ACHN (cell line): ENCODE data around the gene ALPK1.

Experiments used
- DNase-seq: peaks from one replicate; pipeline ENCODE4 v3.0.0-alpha.2; 2015
- in situ Hi-C: cut with HindIII; loops from 2 replicates; pipeline ENCODE4 v1.10.0; 2017; ENCODE audit warnings: low sequenced_read_pairs, low pct_ligation_motif_present, low pct_unique_long_range_greater_than_20kb

The ALPK1 gene

DNA sequence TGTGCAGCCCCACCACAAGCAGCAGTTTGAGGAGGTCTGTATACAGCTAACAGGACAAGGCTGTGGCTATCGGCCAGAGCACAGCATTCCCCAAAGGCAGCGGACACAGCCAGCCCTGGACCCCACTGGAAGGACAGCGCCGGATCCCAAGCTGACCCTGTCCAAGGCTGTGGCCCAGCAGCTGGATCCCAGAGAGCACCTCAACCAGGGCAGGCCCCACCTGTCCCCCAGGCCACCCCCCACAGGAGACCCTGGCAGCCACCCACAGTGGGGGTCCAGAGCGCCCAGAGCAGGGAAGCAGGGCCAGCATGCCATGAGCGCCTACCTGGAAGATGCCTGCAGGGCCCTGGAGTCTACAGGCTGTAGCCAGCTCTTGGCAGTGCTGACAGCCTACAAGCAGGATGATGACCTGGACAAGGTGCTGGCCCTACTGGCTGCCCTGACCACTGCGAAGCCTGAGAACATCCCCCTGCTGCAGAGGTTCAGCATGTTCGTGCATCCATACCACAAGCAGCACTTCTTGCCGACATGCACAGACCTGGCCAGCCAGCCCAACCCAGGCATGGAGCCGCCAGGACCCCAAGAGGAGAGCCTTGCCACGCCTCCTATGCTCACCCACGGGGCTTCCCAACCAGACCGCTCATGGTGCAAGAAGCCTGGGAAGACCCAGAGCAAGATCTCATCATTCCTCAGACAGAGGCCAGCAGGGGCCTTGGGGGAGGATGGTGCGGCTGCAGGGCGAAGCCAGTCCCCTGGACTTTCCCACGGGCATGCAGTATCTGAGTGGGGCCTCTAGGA, 62.0 kb downstream of the ALPK1 start:
- in situ Hi-C loops = no loop called here
- DNase-seq = no peak

DNA sequence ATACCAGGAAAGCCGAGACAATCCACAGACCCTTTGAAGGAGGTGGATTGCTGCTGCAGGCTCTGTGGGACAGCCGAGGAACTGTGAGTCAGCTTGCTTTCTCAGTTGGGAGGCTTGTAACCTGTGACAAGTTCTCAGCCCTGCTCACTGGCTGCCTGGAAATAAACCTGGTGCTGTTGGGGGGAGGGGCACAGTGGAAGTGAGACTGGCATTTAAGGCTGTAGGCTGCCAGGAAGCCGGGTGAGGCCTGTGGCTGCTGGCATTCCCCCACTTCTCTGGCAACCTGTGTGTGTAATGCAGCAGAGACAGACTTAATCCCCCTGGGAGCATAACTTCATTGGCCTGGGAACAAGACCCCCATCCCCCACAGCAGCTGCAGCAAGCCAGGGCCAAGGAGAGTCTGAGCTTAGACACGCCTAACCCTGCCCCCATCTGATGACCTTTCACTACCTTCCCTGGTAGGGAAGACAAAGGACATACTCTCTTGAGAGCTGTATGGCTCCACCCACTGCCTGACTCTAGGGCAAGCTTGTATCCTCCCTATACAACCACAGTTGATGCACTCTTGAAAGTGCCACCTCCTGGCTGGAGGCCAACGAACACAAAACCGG, 64.1 kb downstream of the ALPK1 start:
- in situ Hi-C loops = no loop called here
- DNase-seq = no peak

DNA sequence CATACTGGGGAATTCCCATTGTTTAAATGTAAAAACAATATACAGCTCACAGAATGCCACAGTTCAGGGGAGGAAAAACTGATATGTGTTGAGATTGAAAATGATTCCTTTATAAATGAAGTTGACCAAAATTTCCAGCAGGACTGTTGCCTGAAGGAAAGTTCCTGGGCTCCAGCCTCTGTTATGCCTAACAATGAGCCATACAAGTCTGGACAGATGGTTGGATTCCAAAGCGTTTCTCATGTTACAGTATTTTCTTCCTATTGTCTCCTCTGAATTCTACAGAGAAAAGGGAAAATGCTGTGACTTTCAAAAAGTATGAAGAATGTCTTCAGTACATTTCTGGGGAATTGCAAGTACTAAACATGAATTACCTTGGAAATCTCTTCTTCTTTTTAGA, 73.3 kb downstream of the ALPK1 start:
- DNase-seq = no peak
- in situ Hi-C loops = no loop called here

GRCh38 chr4:112371361-112371760, 74.2 kb downstream of the ALPK1 start:
- in situ Hi-C loops = no loop called here
- no peak for DNase-seq

DNA sequence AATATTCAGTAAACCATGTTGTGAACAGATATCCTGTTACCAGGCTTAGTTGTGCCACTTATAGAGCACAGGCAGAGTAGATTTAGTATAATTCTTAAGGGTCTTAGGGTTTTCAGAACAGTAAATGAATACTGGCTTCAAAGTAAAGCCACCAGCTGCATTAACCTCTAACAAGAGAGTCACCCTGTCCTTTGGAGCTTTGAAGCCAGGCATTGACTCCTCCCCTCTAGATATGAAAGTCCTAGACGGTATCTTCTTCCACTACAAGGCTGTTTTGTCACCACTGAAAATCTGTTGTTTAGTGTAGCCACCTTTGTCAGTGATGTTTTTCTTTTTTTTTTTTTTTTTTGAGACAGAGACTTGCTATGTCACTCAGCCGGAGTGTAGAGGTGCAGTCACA, 77.7 kb downstream of the ALPK1 start:
- in situ Hi-C loops = no loop called here
- DNase-seq = no peak

DNA sequence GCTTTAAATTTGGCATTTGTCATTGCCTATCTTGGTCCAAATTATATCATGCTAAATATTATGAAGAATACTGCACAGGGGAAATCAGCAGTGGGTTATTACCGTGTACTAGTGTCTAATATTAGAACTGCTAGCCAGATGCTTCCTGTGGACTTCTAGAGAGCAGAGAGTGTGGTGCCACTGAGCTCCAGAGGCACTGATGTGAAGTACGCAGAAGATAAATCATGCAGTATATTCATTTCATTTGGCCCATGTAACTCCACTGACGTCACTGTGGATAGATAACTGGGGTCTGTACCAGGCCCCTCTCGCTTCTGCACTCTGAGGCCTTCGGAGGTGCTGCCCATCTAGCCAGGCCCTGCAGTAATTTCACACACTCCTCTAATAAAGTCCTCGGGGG, 80.0 kb downstream of the ALPK1 start:
- DNase-seq = no peak
- in situ Hi-C loops = no loop called here

DNA sequence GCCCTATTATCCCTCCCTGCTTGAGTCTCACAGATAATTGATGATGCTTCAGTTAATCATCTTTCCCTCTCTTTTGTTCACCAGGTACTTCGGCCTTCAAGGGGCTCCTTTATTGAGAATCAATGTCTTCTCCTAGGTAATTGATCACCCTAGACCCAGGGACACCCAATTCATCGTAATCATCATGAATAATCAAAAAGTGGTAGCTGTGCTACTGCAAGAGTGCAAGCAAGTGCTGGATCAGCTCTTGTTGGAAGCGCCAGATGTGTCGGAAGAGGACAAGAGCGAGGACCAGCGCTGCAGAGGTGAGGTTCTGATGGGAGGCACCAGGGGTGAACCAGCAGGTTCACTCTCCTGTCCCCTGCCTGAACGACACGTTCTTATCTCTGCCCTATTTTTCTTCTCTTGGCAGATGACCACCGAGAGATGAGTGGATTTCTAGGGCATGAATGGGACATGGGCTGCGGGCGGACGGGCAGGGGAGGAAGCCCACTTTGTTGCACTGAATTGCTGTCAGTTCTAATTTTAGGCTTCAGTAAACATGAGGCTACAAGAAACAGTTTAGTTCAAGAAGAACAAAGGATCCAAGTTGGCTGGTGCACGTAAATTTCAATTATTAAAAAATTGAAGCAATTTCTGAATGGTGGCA, 80.5 kb downstream of the ALPK1 start:
- in situ Hi-C loops = no loop called here
- no peak for DNase-seq

DNA sequence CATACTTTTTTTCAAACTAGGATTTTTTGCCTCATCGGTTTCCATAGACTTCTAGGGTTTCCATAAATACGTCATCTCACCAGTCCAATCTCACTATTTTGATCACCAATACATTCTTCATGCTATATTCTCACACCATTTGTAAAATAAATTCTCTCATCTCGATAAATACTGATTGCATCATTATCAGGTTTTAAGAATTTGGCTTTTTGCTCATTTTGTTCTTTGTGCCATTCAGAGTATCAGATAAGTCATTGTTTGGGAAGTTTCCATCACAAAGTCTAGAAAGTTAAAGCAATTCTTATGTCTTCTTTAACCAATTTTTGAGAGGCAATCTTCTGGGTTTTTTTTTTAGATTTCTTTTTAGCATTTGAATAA, 81.1 kb downstream of the ALPK1 start:
- no peak for DNase-seq
- in situ Hi-C loops = no loop called here

- in situ Hi-C loops = no loop called here
- no peak for DNase-seq
Measured at GRCh38 chr4:112378858-112379257, 81.7 kb downstream of the ALPK1 start.

GRCh38 chr4:112379306-112379705, 82.1 kb downstream of the ALPK1 start:
- no peak for DNase-seq
- in situ Hi-C loops = no loop called here

GRCh38 chr4:112381996-112382692, 85.0 kb downstream of the ALPK1 start:
- no peak for DNase-seq
- in situ Hi-C loops = no loop called here

DNA sequence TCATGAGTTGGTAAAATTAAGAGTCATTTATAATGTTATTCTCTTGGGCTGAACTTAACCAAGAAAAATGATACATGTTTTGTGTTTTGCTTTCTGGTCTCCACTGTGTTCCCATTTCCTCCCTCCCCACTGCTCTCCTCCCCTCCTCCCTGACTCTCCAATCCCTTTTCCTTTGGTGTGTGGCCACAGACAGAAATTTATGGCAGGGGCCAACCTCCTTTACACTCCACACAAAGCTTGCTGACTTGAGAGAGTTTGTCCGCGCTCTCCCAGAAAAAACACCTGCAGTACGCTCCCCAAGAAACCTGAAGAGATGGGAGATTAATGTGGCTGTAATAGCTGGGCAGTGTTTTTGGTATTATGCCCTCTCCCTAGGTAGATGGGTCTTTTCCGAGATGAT, 88.9 kb downstream of the ALPK1 start:
- DNase-seq = no peak
- in situ Hi-C loops = no loop called here

- in situ Hi-C loops = no loop called here
- DNase-seq = no peak
Measured at GRCh38 chr4:112402098-112402497, 104.9 kb downstream of the ALPK1 start.

DNA sequence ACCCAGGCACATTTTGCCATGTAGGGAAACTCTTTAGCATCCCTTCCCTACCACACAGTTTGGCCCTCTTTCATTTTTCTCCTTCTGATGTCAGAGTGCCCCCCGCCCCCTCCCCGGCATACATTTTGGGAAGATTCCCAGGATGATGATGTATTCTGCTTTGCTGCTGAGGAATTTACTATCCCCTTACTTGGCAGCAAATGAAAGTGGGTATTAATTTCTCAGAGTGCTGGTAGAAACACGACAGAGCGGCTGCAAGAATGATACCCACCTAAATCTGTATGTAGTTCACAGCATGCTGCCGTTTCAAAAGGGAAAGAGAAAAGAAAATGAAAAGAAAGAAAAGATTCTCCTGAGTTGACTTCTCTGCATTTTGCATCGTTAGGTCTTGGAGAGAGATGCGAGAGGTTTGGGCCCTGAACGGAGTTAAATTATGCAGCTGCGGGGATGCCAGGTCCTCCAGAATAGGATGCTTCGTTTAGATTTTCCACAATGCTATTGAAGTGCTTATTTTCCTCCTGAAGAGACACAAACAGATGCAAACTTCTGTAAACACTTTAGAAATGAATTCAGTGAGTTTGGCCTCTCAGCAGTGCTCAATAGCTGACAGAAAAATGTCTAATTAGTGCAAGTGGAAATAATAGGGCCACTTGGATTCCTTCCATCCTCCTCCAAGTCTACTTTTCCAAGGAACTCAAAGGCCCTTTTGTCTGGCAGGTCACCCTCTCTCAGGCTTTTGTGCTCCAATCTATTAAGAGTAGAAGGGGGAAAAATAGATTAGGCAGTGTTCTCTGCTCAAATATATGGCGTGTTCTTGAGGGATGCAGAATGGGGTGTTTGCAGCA, 106.2 kb downstream of the ALPK1 start:
- in situ Hi-C loops = no loop called here
- DNase-seq = no peak

DNA sequence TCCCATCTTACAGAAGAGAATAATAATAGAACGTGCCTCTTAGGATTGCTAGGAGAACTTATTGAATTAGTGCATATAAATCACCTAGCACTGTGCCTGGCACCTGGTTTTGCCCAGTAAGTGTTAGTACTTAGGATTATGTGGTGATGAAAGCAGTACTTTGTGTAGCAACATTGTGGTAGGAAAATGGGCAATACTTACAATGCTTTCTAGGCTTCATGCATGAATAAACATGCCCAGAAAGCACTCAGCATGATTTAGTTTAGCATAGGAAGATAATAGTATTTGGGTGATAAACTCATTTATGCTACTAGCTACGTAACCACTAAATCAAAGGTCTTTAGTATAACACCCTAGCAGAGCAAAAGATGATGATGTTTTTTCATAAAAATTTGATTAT, 113.2 kb downstream of the ALPK1 start:
- no peak for DNase-seq
- in situ Hi-C loops = no loop called here

DNA sequence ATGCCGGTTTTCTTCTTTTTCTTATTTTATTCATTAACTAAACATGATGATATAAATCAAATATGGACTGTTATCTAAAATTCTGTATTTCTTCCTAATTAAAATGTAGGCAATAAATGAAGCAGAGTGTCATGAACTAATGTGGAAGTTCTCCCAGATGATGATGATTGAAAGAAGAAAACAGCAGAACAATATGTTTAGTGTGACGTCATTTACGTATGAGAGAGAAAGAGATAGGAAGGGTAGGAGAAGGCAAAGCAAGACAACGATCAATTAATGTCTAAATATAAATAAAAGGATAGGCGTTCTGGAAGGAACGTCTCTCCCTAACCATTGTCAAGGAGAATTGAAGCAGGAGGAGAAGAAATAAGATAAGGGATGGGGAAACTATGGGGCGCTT, 113.6 kb downstream of the ALPK1 start:
- DNase-seq = no peak
- in situ Hi-C loops = no loop called here

GRCh38 chr4:112411781-112412550, 114.8 kb downstream of the ALPK1 start:
- no peak for DNase-seq
- in situ Hi-C loops = no loop called here

GRCh38 chr4:112416464-112416863, 119.3 kb downstream of the ALPK1 start:
- no peak for DNase-seq
- in situ Hi-C loops = no loop called here
